ENCODE measurements around the gene HTR4. TPM values are rescaled to one million over a fixed set of nuclear protein-coding genes. Genes with fewer than 3 reads are reported as not detected.

HTR4 gene
- total RNA-seq, 1 experiment from 2014 or later, result not detected

DNA sequence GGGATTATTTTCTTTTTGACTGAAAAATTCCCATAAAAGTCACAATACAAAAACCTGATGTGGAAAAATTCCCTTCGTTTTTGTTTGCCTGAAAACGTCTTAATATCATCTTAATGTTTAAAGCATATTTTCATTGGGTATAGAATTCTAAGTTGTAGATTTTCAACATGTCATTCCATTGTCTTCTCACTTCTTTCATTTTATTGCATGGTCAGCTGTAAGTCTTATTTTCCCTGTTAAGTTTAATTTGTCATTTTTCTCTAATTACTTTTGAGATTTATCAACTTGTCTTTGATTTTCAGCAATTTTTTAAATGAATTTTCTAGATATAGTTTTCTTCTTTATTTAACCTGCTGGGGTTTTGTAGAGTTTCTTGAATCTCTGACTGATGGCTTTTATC, 138.9 kb downstream of the HTR4 start:
- no peaks in the 10 kb centered on the region for H3K9me3 ChIP-seq (ENCODE audit: control insufficient read depth, low read depth, low read length)
- no peak overlapping the region for H3K18ac ChIP-seq (ENCODE audit: insufficient read length, low read depth, low read length)
- WGBS (ENCODE audit: extremely low coverage, insufficient read length, low lambda C conversion rate), result no CpG with 5 or more reads among the region's 2 CpGs
- H3K79me1 ChIP-seq (ENCODE audit: insufficient read depth, low read depth, low read length, poor library complexity, severe bottlenecking), result no peaks in the 10 kb centered on the region
- H2BK120ac ChIP-seq (ENCODE audit: low read depth, low read length, poor library complexity, severe bottlenecking), result no peak overlapping the region
- H4K91ac ChIP-seq (ENCODE audit: insufficient read length, low read depth, low read length), result no peak overlapping the region
- H3K4ac ChIP-seq (ENCODE audit: low read depth, low read length), result no peak overlapping the region
- H4K20me1 ChIP-seq (ENCODE audit: control insufficient read depth, insufficient read depth, insufficient read length), result no peaks in the 10 kb centered on the region
- Mint-ChIP-seq H3K4me1 (no peaks in the 10 kb centered on the region), H3K36me3 (ENCODE audit: insufficient read depth in 1 of 3, low read depth in 3 of 3) (no peaks in the 10 kb centered on the region), H3K27ac (no peak overlapping the region), H3K4me3 (no peak overlapping the region), H3K9me3 (peaks cover 4 to 9% of the 10 kb centered on the region in 2 experiments; a peak in 3 of 5 replicates), H3K27me3 (ENCODE audit: low read depth) (peaks cover under 1% of the 10 kb centered on the region; the same call in 1 of the 2 replicates)
- no peaks in the 10 kb centered on the region for H3K79me2 ChIP-seq (ENCODE audit: insufficient read depth, low read length)
- H2BK15ac ChIP-seq (ENCODE audit: low read depth, low read length), result no peak overlapping the region
- no peaks in the 10 kb centered on the region; the same call in 1 of the 2 replicates for H3K27me3 ChIP-seq (ENCODE audit: insufficient read depth, low read length)
- no peak overlapping the region for H3K27ac ChIP-seq (ENCODE audit: insufficient read length, low read depth, low read length)
- no peak overlapping the region for H3K9ac ChIP-seq (ENCODE audit: extremely low read depth, insufficient read length, low read length)
- no peaks in the 10 kb centered on the region for H3K4me1 ChIP-seq (ENCODE audit: insufficient read depth, low read length)
- no peak overlapping the region for H2BK5ac ChIP-seq (ENCODE audit: insufficient read length, low read length)
- no peak overlapping the region for H3K23ac ChIP-seq (ENCODE audit: insufficient read length, low read depth, low read length)
- no peak overlapping the region for H2BK20ac ChIP-seq (ENCODE audit: low read depth, low read length, poor library complexity, severe bottlenecking)
- no peak overlapping the region for H2BK12ac ChIP-seq (ENCODE audit: insufficient read length, low read depth, low read length)
- H3K14ac ChIP-seq (ENCODE audit: insufficient read depth, low read length), result no peak overlapping the region
- no peak overlapping the region for H3T11ph ChIP-seq (ENCODE audit: low read length)
- TF ChIP-seq, protein P1, sequence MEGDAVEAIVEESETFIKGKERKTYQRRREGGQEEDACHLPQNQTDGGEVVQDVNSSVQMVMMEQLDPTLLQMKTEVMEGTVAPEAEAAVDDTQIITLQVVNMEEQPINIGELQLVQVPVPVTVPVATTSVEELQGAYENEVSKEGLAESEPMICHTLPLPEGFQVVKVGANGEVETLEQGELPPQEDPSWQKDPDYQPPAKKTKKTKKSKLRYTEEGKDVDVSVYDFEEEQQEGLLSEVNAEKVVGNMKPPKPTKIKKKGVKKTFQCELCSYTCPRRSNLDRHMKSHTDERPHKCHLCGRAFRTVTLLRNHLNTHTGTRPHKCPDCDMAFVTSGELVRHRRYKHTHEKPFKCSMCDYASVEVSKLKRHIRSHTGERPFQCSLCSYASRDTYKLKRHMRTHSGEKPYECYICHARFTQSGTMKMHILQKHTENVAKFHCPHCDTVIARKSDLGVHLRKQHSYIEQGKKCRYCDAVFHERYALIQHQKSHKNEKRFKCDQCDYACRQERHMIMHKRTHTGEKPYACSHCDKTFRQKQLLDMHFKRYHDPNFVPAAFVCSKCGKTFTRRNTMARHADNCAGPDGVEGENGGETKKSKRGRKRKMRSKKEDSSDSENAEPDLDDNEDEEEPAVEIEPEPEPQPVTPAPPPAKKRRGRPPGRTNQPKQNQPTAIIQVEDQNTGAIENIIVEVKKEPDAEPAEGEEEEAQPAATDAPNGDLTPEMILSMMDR (conservative IDR thresholded peaks at IDR 0.05), result no peak
- no peak overlapping the region for H2AFZ ChIP-seq (ENCODE audit: low read length)
- no peak overlapping the region for H2AK5ac ChIP-seq (ENCODE audit: insufficient read length, low read length)
- no peaks in the 10 kb centered on the region for H3K23me2 ChIP-seq (ENCODE audit: insufficient read length, low read depth, low read length, poor library complexity, severe bottlenecking)
- no peak overlapping the region for H3K4me2 ChIP-seq (ENCODE audit: insufficient read depth, insufficient read length, low read length)
- H4K8ac ChIP-seq (replicated peaks; ENCODE audit: insufficient read length, low read depth, low read length), result no peak overlapping the region
- no peak overlapping the region for H4K5ac ChIP-seq (ENCODE audit: insufficient read length, low read depth, low read length)
- DNase-seq, result no peak
- H3K56ac ChIP-seq (ENCODE audit: insufficient read length, low read depth, low read length), result no peak overlapping the region
